ENCODE data around the gene GRID1.

GRCh38 chr10:86222687-86223086 is 143.9 kb downstream of the GRID1 start:
- TF ChIP-seq EZH2 (IDR thresholded peaks at IDR 0.05; ENCODE audit: borderline replicate concordance, low read length), result no peak
- no peak for TF ChIP-seq CTCF (IDR thresholded peaks at IDR 0.05; ENCODE audit: low read length)
